Measurements from ENCODE around the gene RAP1GAP2.

RAP1GAP2 gene

GRCh38 chr17:2854143-2855055, 58.2 kb downstream of the RAP1GAP2 start:
- ChIA-PET CTCF (interaction anchor here (0.6 to 2.4 kb wide), 5 partner anchors 20 to 471 kb away, joined by 3 to 10 read pairs (median 4); no protein-coding TSS in a partner anchor), POLR2A (interaction anchor here (1.0 kb wide), 1 partner anchor 48 kb away, joined by 10 read pairs; no protein-coding TSS in a partner anchor)
- Histone ChIP-seq H3K36me3 (ENCODE audit: control insufficient read depth in 2 of 2, insufficient read depth in 1 of 2, low read length in 2 of 2) (no peaks in the 10 kb centered on the region; a peak in 1 of 3 replicates), H3K4me3 (ENCODE audit: low read depth, low read length) (peak overlapping the region; percentile 46), H3K27ac (ENCODE audit: extremely low read depth, low read depth, low read length) (peak overlapping the region; percentile 53; the same call in 1 of the 2 replicates), H3K9me3 (ENCODE audit: control insufficient read depth, insufficient read depth, low read depth, low read length) (no peaks in the 10 kb centered on the region), H3K4me1 (ENCODE audit: control insufficient read depth, insufficient read depth, low read length) (no peaks in the 10 kb centered on the region)
- TF ChIP-seq ZBTB20 (tag by site-specific recombination; IDR thresholded peaks at IDR 0.05) (peak; percentile 86), SP7 (tag by site-specific recombination; IDR thresholded peaks at IDR 0.05) (0 out of 2 replicates have a peak, but pooled peaks have one; percentile 14), ZNF777 (tag by site-specific recombination; IDR thresholded peaks at IDR 0.05; ENCODE audit: borderline replicate concordance) (0 out of 2 replicates have a peak, but pooled peaks have one; percentile 42), ZBTB8A (tag by site-specific recombination; IDR thresholded peaks at IDR 0.05) (no peak), PRDM10 (tag by site-specific recombination; IDR thresholded peaks at IDR 0.05) (0 out of 2 replicates have a peak, but pooled peaks have one; percentile 23), ZNF830 (tag by site-specific recombination; IDR thresholded peaks at IDR 0.05; ENCODE audit: low read depth) (no peak), HIC1 (tag by site-specific recombination; IDR thresholded peaks at IDR 0.05) (0 out of 2 replicates have a peak, but pooled peaks have one; percentile 25), ZNF600 (tag by site-specific recombination; IDR thresholded peaks at IDR 0.05) (peak; percentile 92), ZNF629 (tag by site-specific recombination; IDR thresholded peaks at IDR 0.05) (0 out of 2 replicates have a peak, but pooled peaks have one; percentile 19), ZBTB48 (tag by site-specific recombination; IDR thresholded peaks at IDR 0.05) (peak; percentile 72; the same call in 1 of the 2 replicates), KLF8 (tag by site-specific recombination; IDR thresholded peaks at IDR 0.05) (peak; percentile 51; the same call in 1 of the 2 replicates), ZBTB17 (tag by site-specific recombination; IDR thresholded peaks at IDR 0.05) (peak; percentile 95), ZEB2 (tag by site-specific recombination; IDR thresholded peaks at IDR 0.05) (peak; percentile 61; the same call in 1 of the 2 replicates), ZNF335 (tag by site-specific recombination; conservative IDR thresholded peaks at IDR 0.05) (peak; percentile 63)
- TF ChIP-seq, protein P1, sequence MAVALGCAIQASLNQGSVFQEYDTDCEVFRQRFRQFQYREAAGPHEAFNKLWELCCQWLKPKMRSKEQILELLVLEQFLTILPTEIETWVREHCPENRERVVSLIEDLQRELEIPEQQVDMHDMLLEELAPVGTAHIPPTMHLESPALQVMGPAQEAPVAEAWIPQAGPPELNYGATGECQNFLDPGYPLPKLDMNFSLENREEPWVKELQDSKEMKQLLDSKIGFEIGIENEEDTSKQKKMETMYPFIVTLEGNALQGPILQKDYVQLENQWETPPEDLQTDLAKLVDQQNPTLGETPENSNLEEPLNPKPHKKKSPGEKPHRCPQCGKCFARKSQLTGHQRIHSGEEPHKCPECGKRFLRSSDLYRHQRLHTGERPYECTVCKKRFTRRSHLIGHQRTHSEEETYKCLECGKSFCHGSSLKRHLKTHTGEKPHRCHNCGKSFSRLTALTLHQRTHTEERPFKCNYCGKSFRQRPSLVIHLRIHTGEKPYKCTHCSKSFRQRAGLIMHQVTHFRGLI (tag by site-specific recombination; IDR thresholded peaks at IDR 0.05), result no peak
- TF ChIP-seq, protein P2, sequence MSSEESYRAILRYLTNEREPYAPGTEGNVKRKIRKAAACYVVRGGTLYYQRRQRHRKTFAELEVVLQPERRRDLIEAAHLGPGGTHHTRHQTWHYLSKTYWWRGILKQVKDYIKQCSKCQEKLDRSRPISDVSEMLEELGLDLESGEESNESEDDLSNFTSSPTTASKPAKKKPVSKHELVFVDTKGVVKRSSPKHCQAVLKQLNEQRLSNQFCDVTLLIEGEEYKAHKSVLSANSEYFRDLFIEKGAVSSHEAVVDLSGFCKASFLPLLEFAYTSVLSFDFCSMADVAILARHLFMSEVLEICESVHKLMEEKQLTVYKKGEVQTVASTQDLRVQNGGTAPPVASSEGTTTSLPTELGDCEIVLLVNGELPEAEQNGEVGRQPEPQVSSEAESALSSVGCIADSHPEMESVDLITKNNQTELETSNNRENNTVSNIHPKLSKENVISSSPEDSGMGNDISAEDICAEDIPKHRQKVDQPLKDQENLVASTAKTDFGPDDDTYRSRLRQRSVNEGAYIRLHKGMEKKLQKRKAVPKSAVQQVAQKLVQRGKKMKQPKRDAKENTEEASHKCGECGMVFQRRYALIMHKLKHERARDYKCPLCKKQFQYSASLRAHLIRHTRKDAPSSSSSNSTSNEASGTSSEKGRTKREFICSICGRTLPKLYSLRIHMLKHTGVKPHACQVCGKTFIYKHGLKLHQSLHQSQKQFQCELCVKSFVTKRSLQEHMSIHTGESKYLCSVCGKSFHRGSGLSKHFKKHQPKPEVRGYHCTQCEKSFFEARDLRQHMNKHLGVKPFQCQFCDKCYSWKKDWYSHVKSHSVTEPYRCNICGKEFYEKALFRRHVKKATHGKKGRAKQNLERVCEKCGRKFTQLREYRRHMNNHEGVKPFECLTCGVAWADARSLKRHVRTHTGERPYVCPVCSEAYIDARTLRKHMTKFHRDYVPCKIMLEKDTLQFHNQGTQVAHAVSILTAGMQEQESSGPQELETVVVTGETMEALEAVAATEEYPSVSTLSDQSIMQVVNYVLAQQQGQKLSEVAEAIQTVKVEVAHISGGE (tag by site-specific recombination; conservative IDR thresholded peaks at IDR 0.05; ENCODE audit: low read depth), result 0 out of 2 replicates have a peak, but pooled peaks have one; percentile 28
- TF ChIP-seq, protein P3, sequence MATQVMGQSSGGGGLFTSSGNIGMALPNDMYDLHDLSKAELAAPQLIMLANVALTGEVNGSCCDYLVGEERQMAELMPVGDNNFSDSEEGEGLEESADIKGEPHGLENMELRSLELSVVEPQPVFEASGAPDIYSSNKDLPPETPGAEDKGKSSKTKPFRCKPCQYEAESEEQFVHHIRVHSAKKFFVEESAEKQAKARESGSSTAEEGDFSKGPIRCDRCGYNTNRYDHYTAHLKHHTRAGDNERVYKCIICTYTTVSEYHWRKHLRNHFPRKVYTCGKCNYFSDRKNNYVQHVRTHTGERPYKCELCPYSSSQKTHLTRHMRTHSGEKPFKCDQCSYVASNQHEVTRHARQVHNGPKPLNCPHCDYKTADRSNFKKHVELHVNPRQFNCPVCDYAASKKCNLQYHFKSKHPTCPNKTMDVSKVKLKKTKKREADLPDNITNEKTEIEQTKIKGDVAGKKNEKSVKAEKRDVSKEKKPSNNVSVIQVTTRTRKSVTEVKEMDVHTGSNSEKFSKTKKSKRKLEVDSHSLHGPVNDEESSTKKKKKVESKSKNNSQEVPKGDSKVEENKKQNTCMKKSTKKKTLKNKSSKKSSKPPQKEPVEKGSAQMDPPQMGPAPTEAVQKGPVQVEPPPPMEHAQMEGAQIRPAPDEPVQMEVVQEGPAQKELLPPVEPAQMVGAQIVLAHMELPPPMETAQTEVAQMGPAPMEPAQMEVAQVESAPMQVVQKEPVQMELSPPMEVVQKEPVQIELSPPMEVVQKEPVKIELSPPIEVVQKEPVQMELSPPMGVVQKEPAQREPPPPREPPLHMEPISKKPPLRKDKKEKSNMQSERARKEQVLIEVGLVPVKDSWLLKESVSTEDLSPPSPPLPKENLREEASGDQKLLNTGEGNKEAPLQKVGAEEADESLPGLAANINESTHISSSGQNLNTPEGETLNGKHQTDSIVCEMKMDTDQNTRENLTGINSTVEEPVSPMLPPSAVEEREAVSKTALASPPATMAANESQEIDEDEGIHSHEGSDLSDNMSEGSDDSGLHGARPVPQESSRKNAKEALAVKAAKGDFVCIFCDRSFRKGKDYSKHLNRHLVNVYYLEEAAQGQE (tag by site-specific recombination; IDR thresholded peaks at IDR 0.05), result no peak
- TF ChIP-seq, protein P4, sequence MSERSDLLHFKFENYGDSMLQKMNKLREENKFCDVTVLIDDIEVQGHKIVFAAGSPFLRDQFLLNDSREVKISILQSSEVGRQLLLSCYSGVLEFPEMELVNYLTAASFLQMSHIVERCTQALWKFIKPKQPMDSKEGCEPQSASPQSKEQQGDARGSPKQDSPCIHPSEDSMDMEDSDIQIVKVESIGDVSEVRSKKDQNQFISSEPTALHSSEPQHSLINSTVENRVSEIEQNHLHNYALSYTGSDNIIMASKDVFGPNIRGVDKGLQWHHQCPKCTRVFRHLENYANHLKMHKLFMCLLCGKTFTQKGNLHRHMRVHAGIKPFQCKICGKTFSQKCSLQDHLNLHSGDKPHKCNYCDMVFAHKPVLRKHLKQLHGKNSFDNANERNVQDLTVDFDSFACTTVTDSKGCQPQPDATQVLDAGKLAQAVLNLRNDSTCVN (tag by site-specific recombination; optimal IDR thresholded peaks at IDR 0.05), result peak; percentile 25
